Endothelial cell of umbilical vein (primary cell): ENCODE results near the gene SLC2A4. TPM values are rescaled to one million over a fixed set of nuclear protein-coding genes. Genes with fewer than 3 reads are reported as not detected.

ENCODE experiments used
- BruUV-seq: library from RNA; stranded (reverse); fragments of 400-500 nt; replicated peaks from 2 replicates; lab custom pipeline; 2021; lab: Mats Ljungman, UMichigan
- CTCF ChIA-PET: fragments of 300-600, 350-600 bp; sonication (Branson Sonifier 250); formaldehyde crosslinking; loops from one replicate; lab custom pipeline; 2021; ENCODE audit warnings: antibody characterized with exemption, inconsistent platforms; lab: Charles Lee
- POLR2A ChIA-PET: fragments of 300-600, 350-600 bp; sonication (Branson Sonifier 250); formaldehyde crosslinking; loops from one replicate; lab custom pipeline; 2021; ENCODE audit warnings: antibody characterized with exemption, inconsistent platforms; lab: Charles Lee
- DNase-seq: peaks from one replicate; pipeline ENCODE4 v3.0.0-alpha.2; 2011; ENCODE audit warnings: low read depth, low spot score
- FAIRE-seq: peaks from 2 replicates; lab custom pipeline; 2011; peaks lifted over from hg19 to GRCh38; lab: Jason Lieb, UNC
- H2AFZ ChIP-seq: 2 replicates; pipeline ENCODE4 v1.6.0; 2012; ENCODE audit warnings: low read depth, low read length, control low read depth, inconsistent platforms
- H3K27ac ChIP-seq: 2 replicates; pipeline ENCODE4 v1.5.1; 2011; ENCODE audit warnings: low read depth, mild to moderate bottlenecking, control low read depth, low read length, moderate library complexity; ENCODE audit not compliant: insufficient read depth
- H3K27me3 ChIP-seq, 2 experiments: 2 replicates each; pipeline versions ENCODE4 v1.6.0 to v1.6.1; 2011; ENCODE audit warnings: low read length in 2 of 2, mixed read lengths in 1 of 2; ENCODE audit not compliant: control insufficient read depth in 2 of 2, insufficient read depth in 2 of 2
- H3K36me3 ChIP-seq, 2 experiments: 2 replicates in 1 of 2; 3 replicates in 1 of 2; pipeline ENCODE4 v1.5.1; 2011; ENCODE audit warnings: low read length in 2 of 2, mild to moderate bottlenecking in 1 of 2, moderate library complexity in 1 of 2; ENCODE audit not compliant: control insufficient read depth in 2 of 2, insufficient read depth in 2 of 2; ENCODE audit errors: extremely low read depth in 1 of 2
- H3K4me1 ChIP-seq: 3 replicates; pipeline ENCODE4 v1.5.1; 2011; ENCODE audit warnings: mild to moderate bottlenecking, low read length; ENCODE audit not compliant: control insufficient read depth, insufficient read depth; ENCODE audit errors: extremely low read depth
- H3K4me2 ChIP-seq: 2 replicates; pipeline ENCODE4 v1.6.1; 2011; ENCODE audit warnings: low read length, control low read depth, mixed read lengths; ENCODE audit not compliant: insufficient read depth
- H3K4me3 ChIP-seq, 3 experiments: fragments of 200-600 bp in 1 of 3; sonication (generic), shearing (Covaris generic) in 1 of 3; replicated peaks in 1 of 3; 2 replicates each; pipeline ENCODE4 v1.5.1; 2011 to 2016; ENCODE audit warnings: control low read depth in 3 of 3, low read length in 3 of 3, mild to moderate bottlenecking in 2 of 3, inconsistent platforms in 1 of 3, low read depth in 1 of 3, moderate library complexity in 1 of 3; ENCODE audit not compliant: insufficient read depth in 1 of 3
- H3K79me2 ChIP-seq: 2 replicates; pipeline ENCODE4 v1.6.0; 2012; ENCODE audit warnings: low read length, inconsistent platforms; ENCODE audit not compliant: control insufficient read depth, insufficient read depth
- H3K9ac ChIP-seq: replicated peaks from 2 replicates; pipeline ENCODE3; 2011; ENCODE audit warnings: low read length, control low read depth; ENCODE audit not compliant: insufficient read depth; ENCODE audit errors: extremely low read depth
- H3K9me1 ChIP-seq: replicated peaks from 3 replicates; pipeline ENCODE4 v1.6.0; 2011; ENCODE audit warnings: mild to moderate bottlenecking, low read length; ENCODE audit not compliant: control insufficient read depth, insufficient read depth; ENCODE audit errors: extremely low read depth
- H3K9me3 ChIP-seq: replicated peaks from 2 replicates; pipeline ENCODE4 v1.5.1; 2012; ENCODE audit warnings: low read length, inconsistent platforms; ENCODE audit not compliant: control insufficient read depth, insufficient read depth
- H4K20me1 ChIP-seq: replicated peaks from 2 replicates; pipeline ENCODE3; 2011; ENCODE audit warnings: mild to moderate bottlenecking, low read length; ENCODE audit not compliant: control insufficient read depth, insufficient read depth; ENCODE audit errors: extremely low read depth
- EZH2 ChIP-seq: IDR thresholded peaks from 2 replicates; pipeline ENCODE4 v1.6.1; 2012; ENCODE audit warnings: borderline replicate concordance, low read depth, mild to moderate bottlenecking, moderate library complexity, low read length, inconsistent platforms; ENCODE audit not compliant: severe bottlenecking
- FOS ChIP-seq: IDR thresholded peaks from 2 replicates; pipeline ENCODE4 v1.6.1; 2011; ENCODE audit warnings: mild to moderate bottlenecking, low read length, moderate library complexity, borderline replicate concordance; ENCODE audit not compliant: insufficient read depth
- GATA2 ChIP-seq: IDR thresholded peaks from 2 replicates; pipeline ENCODE4 v1.7.0; 2011; ENCODE audit warnings: low read depth, mild to moderate bottlenecking, moderate library complexity, mixed read lengths, low read length; ENCODE audit not compliant: insufficient read length, insufficient read depth
- JUN ChIP-seq: IDR thresholded peaks from 2 replicates; pipeline ENCODE4 v1.6.1; 2011; ENCODE audit warnings: borderline replicate concordance, low read depth; ENCODE audit not compliant: insufficient read length, insufficient read depth
- MYC ChIP-seq: IDR thresholded peaks from one replicate; pipeline ENCODE4 v1.6.1; 2011; ENCODE audit warnings: mild to moderate bottlenecking, low read depth, low read length
- POLR2A ChIP-seq: IDR thresholded peaks from 2 replicates; pipeline ENCODE4 v1.6.1; 2012; ENCODE audit warnings: low read depth, mild to moderate bottlenecking, control low read depth, low read length
- POLR2AphosphoS5 ChIP-seq: IDR thresholded peaks from 2 replicates; pipeline ENCODE4 v1.6.1; 2012; ENCODE audit warnings: low read depth, mild to moderate bottlenecking, control low read depth, low read length, moderate library complexity; ENCODE audit not compliant: insufficient read depth
- dilution Hi-C: fragments of 300-500 bp; cut with MboI; formaldehyde crosslinking; loops from one replicate; pipeline ENCODE4 v1.15.0; 2019; ENCODE audit warnings: low sequenced_read_pairs; ENCODE audit not compliant: extremely low pct_ligation_motif_present
- intact Hi-C: fragments of 100-400 bp; cut with micrococcal nuclease; formaldehyde crosslinking; loops from one replicate; pipeline ENCODE4 v1.10.0; 2022
- polyA plus RNA-seq, 4 experiments: library from polyadenylated mRNA; depleted of rRNA in 3 of 4; stranded (reverse) in 3 of 4; unstranded in 1 of 4; fragments of >200 nt; gene quantifications; 2 replicates each; pipeline versions ENCODE4 v1.2.1 to v1.2.3, GENCODE V29; 2011 to 2012; ENCODE audit warnings: missing spikeins in 1 of 4
- total RNA-seq: library from RNA; stranded (reverse); gene quantifications from 2 replicates; pipeline ENCODE4 v1.2.3, GENCODE V29; 2021
- TF ChIP-seq, protein P1 (sequence below), 2 donors: IDR thresholded peaks; 1 replicate in 1 of 2; 2 replicates in 1 of 2; pipeline ENCODE4 v1.5.1; 2011; ENCODE audit warnings: low read length in 2 of 2, mild to moderate bottlenecking in 2 of 2, moderate library complexity in 2 of 2, control low read depth in 1 of 2, inconsistent platforms in 1 of 2, low read depth in 1 of 2; ENCODE audit not compliant: insufficient read depth in 1 of 2; ENCODE audit errors: extremely low read depth in 1 of 2
- TF ChIP-seq, protein P2 (sequence below): IDR thresholded peaks from 2 replicates; pipeline ENCODE4 v1.6.1; 2011; ENCODE audit not compliant: insufficient read depth, insufficient read length

SLC2A4 gene
- total and polyA plus RNA-seq, 2 donors (not counting 3 experiments of a cell fraction or from before 2014, with no cell fraction given), result 0.12 TPM; not detected in 1

DNA sequence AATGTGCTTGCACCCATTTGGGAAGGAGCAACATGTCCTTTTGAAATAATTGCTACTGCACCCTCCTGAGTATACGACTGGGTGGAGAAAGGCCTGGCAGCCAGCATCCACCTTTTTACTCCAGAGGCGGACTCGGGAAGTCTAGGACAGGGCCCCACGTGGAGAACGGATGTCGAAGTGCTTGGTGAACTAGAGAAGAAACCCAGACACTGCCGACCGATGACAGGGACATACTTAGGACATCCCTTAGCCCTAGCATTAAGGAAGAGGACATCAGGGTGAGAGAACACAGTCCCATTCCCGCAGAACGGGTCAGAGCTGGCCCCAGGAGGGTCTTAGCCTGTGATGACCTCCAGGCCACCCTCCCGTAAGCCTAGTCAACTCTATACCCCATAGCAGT, 9.2 kb downstream of the SLC2A4 start:
- BruUV-seq, result no TSS peak
- Histone ChIP-seq H3K27ac (no peak overlapping the region), H3K27me3 (peaks cover 20 to 40% of the 10 kb centered on the region in 2 experiments), H3K9ac (no peak overlapping the region), H3K36me3 (no peaks in the 10 kb centered on the region), H3K9me1 (no peaks in the 10 kb centered on the region), H3K4me3 (no peak overlapping the region), H3K4me2 (no peak overlapping the region), H3K9me3 (no peaks in the 10 kb centered on the region), H3K4me1 (peaks cover 3% of the 10 kb centered on the region), H4K20me1 (no peaks in the 10 kb centered on the region), H3K79me2 (no peaks in the 10 kb centered on the region), H2AFZ (no peak overlapping the region)
- FAIRE-seq (no peak), DNase-seq (no peak)
- ChIA-PET CTCF (interaction anchor here (1.6 kb wide), 2 partner anchors 10 to 245 kb away, joined by 5 to 9 read pairs; partner anchors contain the start of gene SLC2A4), POLR2A (no interaction called here)
- TF ChIP-seq EZH2, result no peak
- TF ChIP-seq GATA2, result no peak
- TF ChIP-seq, protein P1, sequence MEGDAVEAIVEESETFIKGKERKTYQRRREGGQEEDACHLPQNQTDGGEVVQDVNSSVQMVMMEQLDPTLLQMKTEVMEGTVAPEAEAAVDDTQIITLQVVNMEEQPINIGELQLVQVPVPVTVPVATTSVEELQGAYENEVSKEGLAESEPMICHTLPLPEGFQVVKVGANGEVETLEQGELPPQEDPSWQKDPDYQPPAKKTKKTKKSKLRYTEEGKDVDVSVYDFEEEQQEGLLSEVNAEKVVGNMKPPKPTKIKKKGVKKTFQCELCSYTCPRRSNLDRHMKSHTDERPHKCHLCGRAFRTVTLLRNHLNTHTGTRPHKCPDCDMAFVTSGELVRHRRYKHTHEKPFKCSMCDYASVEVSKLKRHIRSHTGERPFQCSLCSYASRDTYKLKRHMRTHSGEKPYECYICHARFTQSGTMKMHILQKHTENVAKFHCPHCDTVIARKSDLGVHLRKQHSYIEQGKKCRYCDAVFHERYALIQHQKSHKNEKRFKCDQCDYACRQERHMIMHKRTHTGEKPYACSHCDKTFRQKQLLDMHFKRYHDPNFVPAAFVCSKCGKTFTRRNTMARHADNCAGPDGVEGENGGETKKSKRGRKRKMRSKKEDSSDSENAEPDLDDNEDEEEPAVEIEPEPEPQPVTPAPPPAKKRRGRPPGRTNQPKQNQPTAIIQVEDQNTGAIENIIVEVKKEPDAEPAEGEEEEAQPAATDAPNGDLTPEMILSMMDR (IDR thresholded peaks at IDR 0.05; ENCODE audit: extremely low read depth in 1 of 2, insufficient read depth in 1 of 2, low read depth in 1 of 2, low read length in 2 of 2), result no peak
- no peak for TF ChIP-seq POLR2AphosphoS5
- no peak for TF ChIP-seq POLR2A
- TF ChIP-seq JUN, result no peak
- TF ChIP-seq, protein P2, sequence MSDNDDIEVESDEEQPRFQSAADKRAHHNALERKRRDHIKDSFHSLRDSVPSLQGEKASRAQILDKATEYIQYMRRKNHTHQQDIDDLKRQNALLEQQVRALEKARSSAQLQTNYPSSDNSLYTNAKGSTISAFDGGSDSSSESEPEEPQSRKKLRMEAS, result no peak
- TF ChIP-seq MYC, result no peak
- no peak for TF ChIP-seq FOS
- dilution Hi-C loops, result no loop called here
- intact Hi-C loops, result no loop called here
